Measurements from ENCODE around the gene TMEM62. TPM values are rescaled to one million over a fixed set of nuclear protein-coding genes. Genes with fewer than 3 reads are reported as not detected.
"Not testable (repeated sequence)": the region's sequence is repeated elsewhere in the genome, so short reads cannot be mapped to it uniquely, and the experiment has no call there.

Gene TMEM62
- total and polyA plus RNA-seq, 3 experiments from 2014 or later, result 11.2 to 18.1 (median 13.2) TPM

GRCh38 chr15:43121863-43122262, 11.5 kb upstream of the TMEM62 start:
- Mint-ChIP-seq H3K36me3 (peaks cover 0 to 1% (median 0%) of the 10 kb centered on the region in 3 donors), H3K4me1 (peaks cover 15 to 24% (median 17%) of the 10 kb centered on the region in 3 donors), H3K4me3 (peak overlapping the region in 6 of 7 donors; percentile 87 to 97 (median 92)), H3K27ac (peak overlapping the region in 5 of 8 donors; percentile 79 to 99 (median 82)), H3K27me3 (peaks cover 0 to 3% of the 10 kb centered on the region in 2 donors), H3K9me3 (no peaks in the 10 kb centered on the region)
- POLR2A ChIA-PET, result interaction anchor here (1.2 to 1.7 kb wide), 2 partner anchors 16 to 64 kb away, joined by 3 to 6 read pairs; partner anchors contain the start of gene UBR1
- no peak for DNase-seq
- Histone ChIP-seq H3K27me3 (ENCODE audit: insufficient read depth, low read length, poor library complexity, severe bottlenecking) (no peaks in the 10 kb centered on the region), H3K27ac (ENCODE audit: low read depth, low read length) (no peak overlapping the region), H3K4me3 (ENCODE audit: low read length) (no peak overlapping the region), H3K4me1 (ENCODE audit: insufficient read depth, low read length) (peaks cover 8% of the 10 kb centered on the region), H3K9me3 (ENCODE audit: low read length) (no peaks in the 10 kb centered on the region), H3K36me3 (ENCODE audit: insufficient read depth, low read length) (no peaks in the 10 kb centered on the region)
- CTCF ChIA-PET, result interaction anchor here (1.1 kb wide), 1 partner anchor 16 kb away, joined by 3 read pairs; the partner anchor contains the start of gene UBR1

- no peak overlapping the region for H3K27ac ChIP-seq (ENCODE audit: low read depth, low read length)
- H3K9me3 ChIP-seq (ENCODE audit: low read length), result no peaks in the 10 kb centered on the region
- POLR2A ChIA-PET, result no interaction called here
- Mint-ChIP-seq H3K4me3 (no peak overlapping the region), H3K27ac (peak overlapping the region in 1 of 8 donors; percentile 40), H3K9me3 (peaks cover 2 to 5% (median 4%) of the 10 kb centered on the region in 5 donors), H3K4me1 (peaks cover 15 to 24% (median 17%) of the 10 kb centered on the region in 3 donors), H3K27me3 (peaks cover 5 to 6% of the 10 kb centered on the region in 2 donors), H3K36me3 (peaks cover 0 to 12% (median 1%) of the 10 kb centered on the region in 3 donors)
- H3K4me1 ChIP-seq (ENCODE audit: insufficient read depth, low read length), result peaks cover 8% of the 10 kb centered on the region
- no peak for DNase-seq
- H3K27me3 ChIP-seq (ENCODE audit: insufficient read depth, low read length, poor library complexity, severe bottlenecking), result no peaks in the 10 kb centered on the region
- no peak overlapping the region for H3K4me3 ChIP-seq (ENCODE audit: low read length)
- CTCF ChIA-PET, result no interaction called here
- H3K36me3 ChIP-seq (ENCODE audit: insufficient read depth, low read length), result no peaks in the 10 kb centered on the region
Measured at GRCh38 chr15:43125100-43125661, 8.2 kb upstream of the TMEM62 start.

GRCh38 chr15:43126356-43126755, 7.0 kb upstream of the TMEM62 start:
- Mint-ChIP-seq H3K27me3 (peaks cover 5 to 6% of the 10 kb centered on the region in 2 donors), H3K36me3 (peaks cover 0 to 12% (median 1%) of the 10 kb centered on the region in 3 donors), H3K9me3 (peaks cover 2 to 5% (median 4%) of the 10 kb centered on the region in 5 donors), H3K4me3 (no peak overlapping the region), H3K4me1 (peaks cover 15 to 24% (median 17%) of the 10 kb centered on the region in 3 donors), H3K27ac (no peak overlapping the region)
- ChIA-PET CTCF (no interaction called here), POLR2A (no interaction called here)
- DNase-seq, result no peak
- peaks cover 8% of the 10 kb centered on the region for H3K4me1 ChIP-seq (ENCODE audit: insufficient read depth, low read length)
- H3K4me3 ChIP-seq (ENCODE audit: low read length), result no peak overlapping the region
- no peak overlapping the region for H3K27ac ChIP-seq (ENCODE audit: low read depth, low read length)
- H3K27me3 ChIP-seq (ENCODE audit: insufficient read depth, low read length, poor library complexity, severe bottlenecking), result no peaks in the 10 kb centered on the region
- no peaks in the 10 kb centered on the region for H3K9me3 ChIP-seq (ENCODE audit: low read length)
- no peaks in the 10 kb centered on the region for H3K36me3 ChIP-seq (ENCODE audit: insufficient read depth, low read length)

- H3K27ac Mint-ChIP-seq, result no peak overlapping the region
- H3K27me3 Mint-ChIP-seq, result peaks cover 5 to 6% of the 10 kb centered on the region in 2 donors
- no peak for DNase-seq
- Histone ChIP-seq H3K4me1 (ENCODE audit: insufficient read depth, low read length) (peaks cover 5% of the 10 kb centered on the region), H3K36me3 (ENCODE audit: insufficient read depth, low read length) (no peaks in the 10 kb centered on the region), H3K9me3 (ENCODE audit: low read length) (no peaks in the 10 kb centered on the region), H3K4me3 (ENCODE audit: low read length) (no peak overlapping the region), H3K27ac (ENCODE audit: low read depth, low read length) (no peak overlapping the region), H3K27me3 (ENCODE audit: insufficient read depth, low read length, poor library complexity, severe bottlenecking) (no peaks in the 10 kb centered on the region)
- ChIA-PET POLR2A (no interaction called here), CTCF (no interaction called here)
- H3K4me1 Mint-ChIP-seq, result peaks cover 11 to 22% (median 13%) of the 10 kb centered on the region in 3 donors
- peak overlapping the region in 1 of 7 donors; percentile 16 for H3K4me3 Mint-ChIP-seq
- H3K36me3 Mint-ChIP-seq, result peaks cover 0 to 12% (median 0%) of the 10 kb centered on the region in 3 donors
- H3K9me3 Mint-ChIP-seq, result peaks cover 2 to 5% (median 4%) of the 10 kb centered on the region in 5 donors
Measured at GRCh38 chr15:43127752-43128151, 5.6 kb upstream of the TMEM62 start.

GRCh38 chr15:43128174-43128979, 5.0 kb upstream of the TMEM62 start:
- peak overlapping the region in 1 of 7 donors; percentile 23 for H3K4me3 Mint-ChIP-seq
- H3K9me3 Mint-ChIP-seq, CTCF ChIA-PET: not testable (repeated sequence)

GRCh38 chr15:43128980-43129335, 4.4 kb upstream of the TMEM62 start:
- Mint-ChIP-seq H3K4me3 (no peak overlapping the region), H3K36me3 (peaks cover 0 to 12% (median 7%) of the 10 kb centered on the region in 3 donors), H3K4me1 (peaks cover 5 to 15% (median 11%) of the 10 kb centered on the region in 3 donors), H3K9me3 (peaks cover 2 to 5% (median 4%) of the 10 kb centered on the region in 5 donors), H3K27me3 (peaks cover 5 to 6% of the 10 kb centered on the region in 2 donors), H3K27ac (no peak overlapping the region)
- Histone ChIP-seq H3K27ac (ENCODE audit: low read depth, low read length) (no peak overlapping the region), H3K27me3 (ENCODE audit: insufficient read depth, low read length, poor library complexity, severe bottlenecking) (no peaks in the 10 kb centered on the region), H3K4me1 (ENCODE audit: insufficient read depth, low read length) (peaks cover 10% of the 10 kb centered on the region), H3K36me3 (ENCODE audit: insufficient read depth, low read length) (no peaks in the 10 kb centered on the region), H3K4me3 (ENCODE audit: low read length) (no peak overlapping the region), H3K9me3 (ENCODE audit: low read length) (no peaks in the 10 kb centered on the region)
- CTCF ChIA-PET, result no interaction called here
- no peak for DNase-seq
- POLR2A ChIA-PET, result no interaction called here

More at GRCh38 chr15:43128174-43128979, 5.0 kb upstream of the TMEM62 start:
- Mint-ChIP-seq H3K36me3 (peaks cover 0 to 12% (median 5%) of the 10 kb centered on the region in 3 donors), H3K4me1 (peaks cover 9 to 21% (median 13%) of the 10 kb centered on the region in 3 donors)
- H3K9me3 ChIP-seq (ENCODE audit: low read length); H3K27me3 Mint-ChIP-seq; H3K4me1 ChIP-seq (ENCODE audit: insufficient read depth, low read length); H3K27ac Mint-ChIP-seq; H3K27me3 ChIP-seq (ENCODE audit: insufficient read depth, low read length, poor library complexity, severe bottlenecking); H3K36me3 ChIP-seq (ENCODE audit: insufficient read depth, low read length); DNase-seq; H3K4me3 ChIP-seq (ENCODE audit: low read length); H3K27ac ChIP-seq (ENCODE audit: low read depth, low read length); POLR2A ChIA-PET: not testable (repeated sequence)

GRCh38 chr15:43132830-43133429, 456 bp upstream of the TMEM62 start:
- H3K4me3 Mint-ChIP-seq, result peak overlapping the region; percentile 89 to 98 (median 96)

More at GRCh38 chr15:43132830-43133429, 456 bp upstream of the TMEM62 start:
- Histone ChIP-seq H3K36me3 (ENCODE audit: insufficient read depth, low read length) (peaks cover 6% of the 10 kb centered on the region), H3K27ac (ENCODE audit: low read depth, low read length) (peak overlapping the region; percentile 79), H3K4me1 (ENCODE audit: insufficient read depth, low read length) (peaks cover 26% of the 10 kb centered on the region), H3K9me3 (ENCODE audit: low read length) (no peaks in the 10 kb centered on the region), H3K27me3 (ENCODE audit: insufficient read depth, low read length, poor library complexity, severe bottlenecking) (no peaks in the 10 kb centered on the region), H3K4me3 (ENCODE audit: low read length) (peak overlapping the region; percentile 92)
- DNase-seq, result no peak
- Mint-ChIP-seq H3K27ac (peak overlapping the region; percentile 62 to 98 (median 94)), H3K4me1 (peaks cover 24 to 38% (median 27%) of the 10 kb centered on the region in 3 donors), H3K36me3 (peaks cover 2 to 29% (median 12%) of the 10 kb centered on the region in 3 donors), H3K9me3 (peaks cover 2 to 5% (median 4%) of the 10 kb centered on the region in 5 donors), H3K27me3 (peaks cover 0 to 3% of the 10 kb centered on the region in 2 donors)
- ChIA-PET CTCF (no interaction called here), POLR2A (interaction anchor here (0.7 to 0.8 kb wide), 2 partner anchors 14 to 859 kb away, joined by 3 read pairs; no protein-coding TSS in a partner anchor)

Measured in CD8-positive, alpha-beta memory T cell (primary cell).